HG03565 (cell line): ENCODE measurements around the gene MUC7.

Experiments used
- ATAC-seq: cut with Tn5 transposase; IDR thresholded peaks from one replicate; pipeline ENCODE4 v1.9.1; 2021; ENCODE audit warnings: mild to moderate bottlenecking, moderate library complexity; ENCODE audit not compliant: unreplicated experiment

Gene MUC7

GRCh38 chr4:70531981-70532380, 60.0 kb downstream of the MUC7 start:
- peak; percentile 97 for ATAC-seq
